WTC11 (cell line): ENCODE measurements around the gene EBNA1BP2.

Source experiments
- E2F4 ChIP-seq: sonication (generic); formaldehyde crosslinking; IDR thresholded peaks from 2 replicates; pipeline ENCODE4 v1.8.1; 2022; ENCODE audit warnings: low read depth, mild to moderate bottlenecking, moderate library complexity, missing genetic modification reagents, borderline replicate concordance
- IRF1 ChIP-seq: sonication (generic); formaldehyde crosslinking; IDR thresholded peaks from 2 replicates; pipeline ENCODE4 v1.8.0; 2023; ENCODE audit warnings: missing genetic modification reagents
- SP1 ChIP-seq: sonication (generic); formaldehyde crosslinking; conservative IDR thresholded peaks from 2 replicates; pipeline ENCODE4 v1.8.1; 2022; ENCODE audit warnings: missing genetic modification reagents
- TF ChIP-seq, protein P1 (sequence below): sonication (generic); formaldehyde crosslinking; IDR thresholded peaks from 2 replicates; pipeline ENCODE4 v1.8.1; 2022; ENCODE audit warnings: mild to moderate bottlenecking, moderate library complexity, missing genetic modification reagents
- TF ChIP-seq, protein P2 (sequence below): sonication (generic); formaldehyde crosslinking; IDR thresholded peaks from 2 replicates; pipeline ENCODE4 v1.8.1; 2023; ENCODE audit warnings: mild to moderate bottlenecking, missing genetic modification reagents, moderate library complexity

DNA sequence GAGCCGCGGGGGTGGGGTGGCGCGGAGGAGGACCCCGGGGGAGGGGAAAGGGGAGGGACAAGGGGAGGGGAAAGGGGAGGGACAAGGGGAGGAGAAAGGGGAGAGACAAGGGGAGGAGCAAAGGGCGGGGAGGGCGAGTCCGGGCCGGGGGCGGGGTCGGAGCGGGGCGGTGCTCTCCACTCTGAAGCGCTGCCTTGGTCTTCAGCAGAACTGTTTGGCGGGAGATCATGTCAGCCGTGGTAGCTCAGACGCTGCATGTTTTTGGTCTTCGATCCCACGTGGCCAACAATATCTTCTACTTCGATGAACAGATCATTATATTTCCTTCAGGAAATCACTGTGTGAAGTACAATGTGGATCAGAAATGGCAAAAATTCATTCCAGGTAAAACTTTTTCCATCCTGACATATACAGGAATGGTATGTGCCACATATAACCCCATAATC is 460 bp upstream of the EBNA1BP2 start:
- TF ChIP-seq E2F4 (CRISPR knock-in tag) (no peak), IRF1 (0 out of 2 replicates have a peak, but pooled peaks have one; percentile 52), SP1 (no peak)
- TF ChIP-seq, protein P1, sequence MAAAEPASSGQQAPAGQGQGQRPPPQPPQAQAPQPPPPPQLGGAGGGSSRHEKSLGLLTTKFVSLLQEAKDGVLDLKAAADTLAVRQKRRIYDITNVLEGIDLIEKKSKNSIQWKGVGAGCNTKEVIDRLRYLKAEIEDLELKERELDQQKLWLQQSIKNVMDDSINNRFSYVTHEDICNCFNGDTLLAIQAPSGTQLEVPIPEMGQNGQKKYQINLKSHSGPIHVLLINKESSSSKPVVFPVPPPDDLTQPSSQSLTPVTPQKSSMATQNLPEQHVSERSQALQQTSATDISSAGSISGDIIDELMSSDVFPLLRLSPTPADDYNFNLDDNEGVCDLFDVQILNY (CRISPR knock-in tag): no peak
- TF ChIP-seq, protein P2, sequence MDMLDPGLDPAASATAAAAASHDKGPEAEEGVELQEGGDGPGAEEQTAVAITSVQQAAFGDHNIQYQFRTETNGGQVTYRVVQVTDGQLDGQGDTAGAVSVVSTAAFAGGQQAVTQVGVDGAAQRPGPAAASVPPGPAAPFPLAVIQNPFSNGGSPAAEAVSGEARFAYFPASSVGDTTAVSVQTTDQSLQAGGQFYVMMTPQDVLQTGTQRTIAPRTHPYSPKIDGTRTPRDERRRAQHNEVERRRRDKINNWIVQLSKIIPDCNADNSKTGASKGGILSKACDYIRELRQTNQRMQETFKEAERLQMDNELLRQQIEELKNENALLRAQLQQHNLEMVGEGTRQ (CRISPR knock-in tag): no peak
